Muscle layer of colon (tissue), 2 donors: ENCODE results near the gene ARHGAP21.

Source experiments
- H3K27ac ChIP-seq: one replicate; pipeline ENCODE4 v1.7.0; 2013; ENCODE audit warnings: low read depth, mild to moderate bottlenecking, low read length, moderate library complexity
- H3K27me3 ChIP-seq, 2 donors: one replicate each; pipeline ENCODE4 v1.7.0; 2013; ENCODE audit warnings: low read length in 2 of 2, mild to moderate bottlenecking in 2 of 2; ENCODE audit not compliant: insufficient read depth in 2 of 2, control insufficient read depth in 1 of 2
- H3K36me3 ChIP-seq: one replicate; pipeline ENCODE4 v1.7.0; 2013; ENCODE audit warnings: mild to moderate bottlenecking, low read length; ENCODE audit not compliant: insufficient read depth
- H3K4me1 ChIP-seq: one replicate; pipeline ENCODE4 v1.7.0; 2013; ENCODE audit warnings: mild to moderate bottlenecking, low read length; ENCODE audit not compliant: insufficient read depth
- H3K4me3 ChIP-seq, 2 donors: one replicate each; pipeline ENCODE4 v1.7.0; 2013; ENCODE audit warnings: low read length in 2 of 2, low read depth in 1 of 2, mild to moderate bottlenecking in 1 of 2, moderate library complexity in 1 of 2
- H3K9ac ChIP-seq: one replicate; pipeline ENCODE4 v1.7.0; 2013; ENCODE audit warnings: low read length
- H3K9me3 ChIP-seq: one replicate; pipeline ENCODE4 v1.7.0; 2013; ENCODE audit warnings: mild to moderate bottlenecking, low read length
- donor health status: abdominal sarcoma.
- donor health status: Adenocarcinoma of cecum.

ARHGAP21 gene

DNA sequence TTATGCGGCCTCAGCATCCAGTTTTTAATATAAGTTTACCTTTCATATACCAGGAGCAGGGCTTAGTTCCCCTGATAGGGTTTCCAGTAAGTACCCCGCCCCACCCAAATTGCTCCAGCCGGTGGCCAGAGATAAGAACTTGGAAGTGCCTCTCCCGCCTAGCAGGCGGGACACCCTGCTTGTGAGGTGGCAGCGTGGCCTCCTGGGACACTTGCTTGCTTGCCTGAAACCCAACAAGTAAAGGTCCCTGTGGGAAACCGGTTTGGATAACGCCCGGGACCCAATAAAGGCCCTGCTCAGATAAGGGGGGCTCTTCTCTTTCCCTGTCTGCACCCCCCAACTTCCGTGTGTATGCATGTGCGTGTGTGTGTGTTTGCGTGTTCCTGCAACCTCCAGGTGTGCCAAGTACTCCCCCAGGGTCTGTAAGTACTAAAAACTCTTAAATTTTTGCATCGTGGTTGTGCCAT, 154.3 kb downstream of the ARHGAP21 start:
- no peaks in the 10 kb centered on the region for H3K27me3 ChIP-seq
- H3K9me3 ChIP-seq, result no peaks in the 10 kb centered on the region
- H3K9ac ChIP-seq, result no peak overlapping the region
- no peak overlapping the region for H3K27ac ChIP-seq
- H3K36me3 ChIP-seq, result no peaks in the 10 kb centered on the region
- no peak overlapping the region for H3K4me3 ChIP-seq
- H3K4me1 ChIP-seq, result no peaks in the 10 kb centered on the region

DNA sequence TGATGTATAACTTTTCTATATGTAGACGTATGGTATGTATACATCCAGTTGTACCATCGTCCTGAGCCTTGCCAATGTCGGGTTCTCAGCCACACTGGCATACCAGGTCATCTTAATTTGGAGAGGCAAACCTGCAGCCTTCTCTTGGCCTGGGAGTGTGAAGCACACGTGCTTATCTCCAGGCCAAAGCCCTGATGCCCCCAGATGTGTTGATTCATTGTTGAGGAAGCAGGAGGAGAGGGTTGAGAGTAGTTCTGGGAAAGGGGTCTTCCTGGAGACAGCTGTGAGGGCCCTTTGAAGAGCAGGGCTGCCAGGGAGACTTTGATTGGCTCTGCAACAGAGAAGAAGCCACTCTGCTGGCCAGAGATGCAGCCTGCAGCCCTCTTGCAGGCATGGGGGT, 155.6 kb downstream of the ARHGAP21 start:
- Histone ChIP-seq H3K9me3 (no peaks in the 10 kb centered on the region), H3K36me3 (no peaks in the 10 kb centered on the region), H3K27ac (no peak overlapping the region), H3K9ac (no peak overlapping the region), H3K4me1 (no peaks in the 10 kb centered on the region), H3K4me3 (no peak overlapping the region), H3K27me3 (no peaks in the 10 kb centered on the region)

DNA sequence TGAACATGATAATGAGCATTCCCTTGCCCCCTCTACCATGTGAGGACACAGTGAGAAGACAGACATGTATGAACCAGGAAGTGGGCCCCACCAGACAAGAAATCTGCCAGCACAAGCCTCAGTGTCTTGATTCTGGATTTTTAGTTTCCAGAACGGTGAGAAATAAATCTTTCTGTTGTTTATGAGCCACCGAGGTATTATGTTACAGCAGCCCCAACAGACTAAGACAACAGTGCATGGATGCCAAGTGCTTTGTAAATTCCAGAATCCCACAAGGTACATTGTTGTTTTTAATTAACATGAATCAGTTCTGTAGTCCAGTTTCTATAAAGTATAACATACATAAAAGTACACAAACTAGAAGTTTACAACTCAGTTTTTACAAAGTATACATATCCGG, 162.2 kb downstream of the ARHGAP21 start:
- no peaks in the 10 kb centered on the region for H3K36me3 ChIP-seq
- no peaks in the 10 kb centered on the region for H3K4me1 ChIP-seq
- H3K27ac ChIP-seq, result no peak overlapping the region
- no peak overlapping the region for H3K4me3 ChIP-seq
- no peak overlapping the region for H3K9ac ChIP-seq
- H3K27me3 ChIP-seq, result no peaks in the 10 kb centered on the region
- H3K9me3 ChIP-seq, result no peaks in the 10 kb centered on the region

DNA sequence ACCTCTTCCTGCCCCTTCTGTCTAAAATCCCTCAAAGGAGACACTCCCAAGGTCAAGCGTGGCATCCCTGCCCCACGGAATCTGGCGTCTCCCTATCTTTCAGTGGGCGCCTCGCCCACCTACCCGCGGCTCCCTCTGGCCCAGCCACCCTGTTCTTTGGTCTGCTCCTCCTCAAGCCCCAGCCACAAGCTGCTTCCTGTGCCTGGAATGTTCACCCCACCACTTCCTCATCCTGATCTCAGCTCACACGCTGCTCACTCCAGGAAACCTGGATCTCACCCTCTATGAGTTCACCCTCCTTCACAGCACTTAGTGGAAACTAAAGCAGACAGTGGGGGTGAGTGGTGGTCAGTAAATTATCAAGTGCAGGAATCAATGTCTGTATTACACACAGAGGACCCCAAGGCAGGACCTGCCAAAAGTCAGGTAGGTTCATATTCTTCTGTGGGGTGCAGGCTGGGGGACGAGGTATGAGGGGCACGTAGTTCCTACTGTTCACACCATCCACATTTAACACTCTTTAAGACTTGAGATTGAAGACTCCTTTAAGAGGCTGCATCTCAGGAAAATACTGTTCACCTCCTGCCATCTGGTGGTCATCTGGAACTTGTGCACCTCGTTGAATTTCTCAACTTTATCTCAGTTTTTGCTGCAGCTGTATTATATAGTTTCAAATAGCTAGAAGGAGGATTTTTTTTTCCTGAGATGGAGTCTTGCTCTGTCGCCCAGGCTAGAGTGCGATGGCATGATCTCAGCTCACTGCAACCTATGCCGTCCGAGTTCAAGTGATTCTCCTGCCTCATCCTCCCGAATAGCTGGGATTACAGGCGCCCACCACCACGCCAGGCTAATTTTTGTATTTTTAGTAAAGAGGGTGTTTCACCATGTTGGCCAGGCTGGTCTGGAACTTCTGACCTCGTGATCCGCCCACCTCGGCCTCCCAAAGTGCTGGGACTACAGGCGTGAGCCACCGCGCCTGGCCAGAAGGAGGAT, 166.6 kb downstream of the ARHGAP21 start:
- H3K36me3 ChIP-seq, result no peaks in the 10 kb centered on the region
- no peak overlapping the region for H3K9ac ChIP-seq
- H3K4me1 ChIP-seq, result no peaks in the 10 kb centered on the region
- H3K4me3 ChIP-seq, result no peak overlapping the region
- H3K9me3 ChIP-seq, result no peaks in the 10 kb centered on the region
- H3K27me3 ChIP-seq, result no peaks in the 10 kb centered on the region
- H3K27ac ChIP-seq, result no peak overlapping the region

DNA sequence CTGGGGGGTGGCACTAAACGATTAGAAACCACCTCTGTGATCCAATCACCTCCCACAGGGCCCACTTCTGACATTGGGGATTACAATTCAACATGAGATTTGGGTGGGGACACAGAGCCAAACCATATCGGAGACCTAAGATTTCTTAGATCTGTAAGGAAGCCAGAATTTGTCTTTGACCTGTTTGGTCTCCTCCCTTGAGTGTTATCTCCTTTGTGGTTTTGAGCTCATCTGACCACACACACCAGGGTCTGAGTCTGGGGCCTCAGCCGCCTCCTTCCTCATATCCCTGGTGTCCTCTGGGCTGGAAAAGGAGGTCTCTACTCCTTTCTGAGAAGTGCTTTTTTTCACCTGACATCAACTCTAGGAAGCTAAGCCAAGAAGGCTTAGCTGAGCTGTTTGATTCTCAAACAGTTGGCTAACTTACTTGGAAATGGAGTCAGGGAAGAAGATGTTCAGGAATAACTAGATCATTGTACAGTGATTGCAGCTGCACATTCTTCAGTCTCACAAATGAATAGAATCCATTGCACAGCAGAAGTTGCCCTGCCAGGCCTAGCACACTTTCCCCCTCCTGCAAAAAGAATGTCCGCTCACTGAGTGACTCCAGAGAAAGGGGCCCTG, 167.4 kb downstream of the ARHGAP21 start:
- Histone ChIP-seq H3K27ac (no peak overlapping the region), H3K4me1 (no peaks in the 10 kb centered on the region), H3K4me3 (no peak overlapping the region), H3K36me3 (no peaks in the 10 kb centered on the region), H3K9me3 (no peaks in the 10 kb centered on the region), H3K27me3 (no peaks in the 10 kb centered on the region), H3K9ac (no peak overlapping the region)

DNA sequence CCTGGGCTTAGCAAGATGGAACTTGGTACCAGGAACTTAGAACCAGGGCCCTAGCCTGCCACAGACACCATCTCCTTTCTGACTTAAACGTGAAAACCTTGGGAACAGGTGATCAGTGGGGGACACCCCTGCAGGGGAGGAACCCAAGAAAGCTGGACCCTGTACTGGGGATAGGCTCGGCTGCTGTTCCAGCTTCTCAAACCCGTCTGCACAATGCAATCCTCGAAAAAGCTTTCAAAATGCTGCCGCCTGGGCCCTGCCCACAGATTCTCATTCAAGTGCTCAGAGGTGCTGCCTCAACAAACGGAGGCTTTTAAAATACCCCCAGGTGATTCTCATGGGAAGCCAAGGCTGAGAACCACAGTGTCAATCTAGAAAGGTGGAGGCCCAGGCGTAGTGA, 169.7 kb downstream of the ARHGAP21 start:
- H3K9me3 ChIP-seq, result no peaks in the 10 kb centered on the region
- H3K27ac ChIP-seq, result no peak overlapping the region
- no peaks in the 10 kb centered on the region for H3K4me1 ChIP-seq
- H3K4me3 ChIP-seq, result no peak overlapping the region
- no peak overlapping the region for H3K9ac ChIP-seq
- no peaks in the 10 kb centered on the region for H3K27me3 ChIP-seq
- H3K36me3 ChIP-seq, result no peaks in the 10 kb centered on the region

DNA sequence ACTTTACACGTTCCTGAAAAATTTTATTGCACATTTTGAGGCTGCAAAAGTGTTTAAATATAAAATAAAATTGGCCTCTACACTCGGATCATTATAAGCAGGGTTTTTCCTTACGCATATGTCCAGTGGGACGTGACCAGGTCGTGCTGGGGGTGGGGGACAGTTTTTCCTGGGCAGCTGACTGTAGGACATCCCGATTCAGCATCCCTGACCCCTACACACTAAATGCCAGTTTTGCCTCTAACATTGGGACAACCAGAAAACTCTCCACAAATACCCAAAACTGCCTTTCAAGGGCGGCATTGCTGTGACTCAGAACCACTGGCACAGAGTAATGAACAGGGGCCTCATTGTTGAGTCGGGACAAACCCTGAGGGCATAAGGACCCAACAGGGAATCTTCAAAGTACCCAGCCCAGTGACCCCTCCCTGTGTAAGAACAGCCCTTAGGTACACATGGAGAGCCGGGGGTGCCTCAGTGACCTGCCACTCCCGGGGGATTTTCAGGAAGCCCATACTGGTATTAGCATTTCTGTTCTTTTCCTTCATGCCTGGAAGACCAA, 170.6 kb downstream of the ARHGAP21 start:
- no peak overlapping the region for H3K9ac ChIP-seq
- H3K9me3 ChIP-seq, result no peaks in the 10 kb centered on the region
- no peak overlapping the region for H3K27ac ChIP-seq
- H3K4me3 ChIP-seq, result no peak overlapping the region
- H3K36me3 ChIP-seq, result no peaks in the 10 kb centered on the region
- no peaks in the 10 kb centered on the region for H3K4me1 ChIP-seq
- no peaks in the 10 kb centered on the region for H3K27me3 ChIP-seq

DNA sequence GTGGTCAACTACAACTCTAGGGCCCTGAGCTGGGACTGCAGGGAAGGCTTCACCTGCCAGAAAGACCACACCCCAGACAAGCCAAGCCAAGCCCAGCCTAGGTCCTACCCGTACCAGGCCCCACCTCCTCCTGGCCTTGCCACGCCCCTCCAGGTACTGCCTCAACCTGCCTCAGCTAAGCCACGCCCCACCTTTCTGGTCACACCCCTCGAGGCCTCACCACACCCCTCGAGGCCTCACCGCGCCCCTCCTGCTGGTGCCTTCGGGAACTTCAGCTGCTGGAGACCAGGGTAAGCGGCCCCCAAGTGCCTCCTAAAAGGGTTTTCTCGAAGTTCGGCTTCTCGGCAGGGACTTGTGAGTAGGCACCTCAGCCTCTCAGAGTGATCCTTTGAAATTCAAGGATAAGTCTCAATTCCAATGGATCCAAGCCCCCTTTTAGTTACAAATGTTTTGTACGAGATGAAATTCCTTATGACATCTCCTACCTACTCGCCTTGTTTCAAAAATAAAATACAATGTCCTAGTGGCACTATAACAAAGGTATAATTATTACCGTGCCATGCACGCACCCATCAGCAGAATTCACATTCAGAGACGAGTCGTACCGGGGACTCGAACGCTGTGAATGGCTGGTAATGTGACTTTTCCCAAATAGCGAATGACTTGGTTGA, 171.2 kb downstream of the ARHGAP21 start:
- Histone ChIP-seq H3K36me3 (no peaks in the 10 kb centered on the region), H3K27ac (no peak overlapping the region), H3K27me3 (no peaks in the 10 kb centered on the region), H3K4me3 (no peak overlapping the region), H3K4me1 (no peaks in the 10 kb centered on the region), H3K9me3 (no peaks in the 10 kb centered on the region), H3K9ac (no peak overlapping the region)

DNA sequence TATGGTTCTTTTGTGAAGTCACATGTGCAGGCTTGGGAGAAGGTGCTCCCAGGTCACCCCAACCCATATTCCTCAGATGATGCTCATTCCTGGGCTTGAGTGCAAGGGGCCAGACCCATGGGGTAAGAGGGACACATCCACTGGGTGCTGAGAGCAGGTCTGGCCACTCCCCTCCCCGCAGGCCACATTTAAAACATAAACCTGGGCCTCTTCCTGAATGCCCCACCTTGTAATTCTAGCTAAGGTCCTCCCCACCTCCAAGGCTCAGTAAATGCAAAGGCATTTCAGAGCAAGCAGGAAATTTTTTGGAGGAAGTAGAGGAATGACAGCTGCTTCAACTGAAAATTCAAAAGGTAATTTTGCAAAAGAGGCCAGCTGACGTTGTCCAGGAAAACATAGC, 172.5 kb downstream of the ARHGAP21 start:
- no peaks in the 10 kb centered on the region for H3K4me1 ChIP-seq
- H3K27ac ChIP-seq, result no peak overlapping the region
- H3K9me3 ChIP-seq, result no peaks in the 10 kb centered on the region
- no peaks in the 10 kb centered on the region for H3K27me3 ChIP-seq
- H3K9ac ChIP-seq, result no peak overlapping the region
- no peak overlapping the region for H3K4me3 ChIP-seq
- no peaks in the 10 kb centered on the region for H3K36me3 ChIP-seq

DNA sequence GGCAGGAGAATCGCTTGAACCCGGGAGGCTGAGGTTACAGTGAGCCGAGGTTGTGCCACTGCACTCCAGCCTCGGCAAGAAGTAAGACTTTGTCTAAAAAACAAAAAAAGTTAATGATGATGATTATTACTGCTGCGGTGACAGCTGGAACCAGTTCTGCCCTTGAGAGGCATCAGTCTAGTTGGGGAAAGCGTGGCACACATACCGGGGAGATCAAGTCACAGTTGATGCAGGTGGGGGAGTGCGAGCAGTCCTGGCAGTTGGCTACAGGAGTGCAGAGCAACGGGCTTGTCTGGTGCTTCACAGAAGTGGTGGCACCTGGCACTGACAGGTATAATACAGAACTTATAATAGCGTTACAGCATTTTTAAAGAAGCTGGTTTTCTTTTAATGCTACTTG, 173.0 kb downstream of the ARHGAP21 start:
- H3K9me3 ChIP-seq, result no peaks in the 10 kb centered on the region
- H3K9ac ChIP-seq, result no peak overlapping the region

DNA sequence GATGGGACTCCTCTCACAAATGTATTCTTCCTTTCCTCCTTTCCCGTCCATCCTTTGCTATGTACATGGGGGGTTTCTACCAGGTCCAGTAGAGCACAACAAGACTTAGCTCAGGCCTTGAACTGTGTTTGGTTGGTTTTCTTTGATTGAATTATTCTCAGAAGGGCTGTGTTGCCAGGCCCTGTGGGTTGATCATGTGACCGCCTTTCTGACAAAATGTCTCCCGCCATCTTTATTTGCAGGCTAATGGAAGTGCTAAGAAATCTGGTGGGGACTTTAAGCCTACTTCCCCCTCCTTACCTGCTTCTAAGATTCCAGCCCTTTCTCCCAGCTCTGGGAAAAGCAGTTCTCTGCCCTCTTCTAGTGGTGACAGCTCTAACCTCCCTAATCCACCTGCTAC, 178.1 kb downstream of the ARHGAP21 start:
- no peaks in the 10 kb centered on the region for H3K4me1 ChIP-seq
- no peaks in the 10 kb centered on the region for H3K9me3 ChIP-seq
- no peak overlapping the region for H3K27ac ChIP-seq
- H3K9ac ChIP-seq, result no peak overlapping the region
- H3K4me3 ChIP-seq, result no peak overlapping the region
- no peaks in the 10 kb centered on the region for H3K36me3 ChIP-seq
- no peaks in the 10 kb centered on the region for H3K27me3 ChIP-seq

More for the DNA sequence above, 173.0 kb downstream of the ARHGAP21 start:
- H3K36me3 ChIP-seq, result no peaks in the 10 kb centered on the region
- H3K27ac ChIP-seq, result no peak overlapping the region
- no peak overlapping the region for H3K4me3 ChIP-seq
- no peaks in the 10 kb centered on the region for H3K4me1 ChIP-seq
- H3K27me3 ChIP-seq, result no peaks in the 10 kb centered on the region
